Adipose tissue (tissue), 3 donors: ENCODE data around the gene TIGD1. TPM values are rescaled to one million over a fixed set of nuclear protein-coding genes. Genes with fewer than 3 reads are reported as not detected.
A peak's percentile ranks its signal among the peaks of the same experiment; 100 is the strongest.

Experiments
- H3K27ac ChIP-seq: one replicate; pipeline ENCODE4 v1.5.1; 2013; ENCODE audit warnings: low read depth, low read length
- WGBS, 3 donors: extraction: QIAGEN DNeasy Blood & Tissue Kit; methylation state at CpG; one replicate each; pipeline ENCODE4 v1.1.7; 2013; 5-methylcytosine and 5-hydroxymethylcytosine counted together
- polyA plus RNA-seq, 3 donors: library from polyadenylated mRNA; stranded (reverse); fragments of 200-250 nt; gene quantifications; one replicate each; pipeline ENCODE4 v1.2.3, GENCODE V29; 2013
- donor health status: healthy with polysubstance abuse.
- donor health status: Bipolar disorder and iron deficiency.
- donor health status: healthy.

The TIGD1 gene
- polyA plus RNA-seq, result 1 to 10 TPM; 1.2 to 1.4 (median 1.3) TPM

- peak within 1 kb of the TSS; percentile 94 for H3K27ac ChIP-seq
- 0 to 1% (median 1%) methylated on average over 64 to 81 of the region's 81 CpGs for WGBS, 3 donors
Observed at GRCh38 chr2:232550354-232551249, at the start of gene TIGD1, which contains the start of gene EIF4E2. TIGD1 (minus strand) TSS chr2:232550557; CDS start chr2:232549882, 675 bp downstream. EIF4E2 (plus strand) TSS chr2:232550689; CDS start chr2:232550725, 36 bp downstream.

GRCh38 chr2:232598293-232598692 lies 47.9 kb upstream of the TIGD1 start:
- H3K27ac ChIP-seq, result no peak overlapping the region
- WGBS, 3 donors, result 88 to 97% (median 91%) methylated on average over 4 of the region's 4 CpGs

DNA sequence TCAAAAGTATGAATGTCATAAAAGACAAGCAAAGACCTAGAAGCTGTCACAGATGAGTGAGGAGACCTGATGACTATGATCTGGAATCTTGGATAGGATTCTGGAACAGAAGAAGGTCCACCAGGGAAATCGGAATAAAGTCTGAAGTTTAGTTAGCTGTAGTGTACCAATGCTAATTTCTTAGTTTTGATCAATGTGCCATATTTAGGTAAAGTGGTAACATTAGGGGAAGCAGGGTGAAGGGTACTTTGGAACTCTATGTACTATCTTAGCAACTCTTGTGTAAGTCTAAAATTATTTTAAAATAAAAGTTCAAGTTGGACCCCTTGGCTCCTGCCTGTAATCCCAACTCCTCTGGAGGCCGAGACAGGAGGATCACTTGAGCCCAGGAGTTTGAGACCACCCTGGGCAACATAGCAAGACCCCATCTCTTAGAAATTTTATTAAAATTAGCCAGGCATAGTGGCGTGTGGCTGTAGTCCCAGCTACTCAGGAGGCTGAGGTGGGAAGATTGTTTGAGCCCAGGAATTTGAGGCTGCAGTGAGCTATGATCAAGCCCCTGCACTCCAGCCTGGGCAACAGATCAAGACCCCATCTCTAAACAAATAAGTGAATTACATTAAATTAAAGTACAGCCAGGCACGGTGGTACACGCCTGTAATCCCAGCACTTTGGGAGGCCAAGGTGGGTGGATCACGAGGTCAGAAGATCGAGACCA lies 47.2 kb upstream of the TIGD1 start:
- 81 to 95% (median 91%) methylated on average over 7 of the region's 7 CpGs for WGBS, 3 donors
- H3K27ac ChIP-seq, result no peak overlapping the region

DNA sequence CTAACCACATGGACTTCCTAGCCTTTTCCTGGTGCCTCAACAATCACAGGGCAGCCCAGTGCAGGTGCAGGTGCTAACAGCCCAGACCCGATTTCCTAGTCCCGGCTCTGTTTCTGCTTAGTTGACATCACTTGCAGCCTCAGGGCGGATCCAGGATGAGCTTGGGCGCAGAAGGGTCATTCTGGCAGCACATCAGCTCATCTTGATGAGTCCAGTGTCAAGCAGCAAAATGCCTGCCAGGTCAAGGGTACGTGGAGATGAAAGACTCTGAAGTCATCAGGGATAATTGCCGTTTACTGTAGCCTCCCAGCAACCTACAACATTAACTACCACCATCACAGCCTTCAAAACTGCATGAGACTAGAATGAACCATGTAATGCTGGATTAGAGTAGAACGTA lies 43.6 kb upstream of the TIGD1 start:
- no peak overlapping the region for H3K27ac ChIP-seq
- 76 to 88% (median 87%) methylated on average over 7 of the region's 7 CpGs for WGBS, 3 donors

DNA sequence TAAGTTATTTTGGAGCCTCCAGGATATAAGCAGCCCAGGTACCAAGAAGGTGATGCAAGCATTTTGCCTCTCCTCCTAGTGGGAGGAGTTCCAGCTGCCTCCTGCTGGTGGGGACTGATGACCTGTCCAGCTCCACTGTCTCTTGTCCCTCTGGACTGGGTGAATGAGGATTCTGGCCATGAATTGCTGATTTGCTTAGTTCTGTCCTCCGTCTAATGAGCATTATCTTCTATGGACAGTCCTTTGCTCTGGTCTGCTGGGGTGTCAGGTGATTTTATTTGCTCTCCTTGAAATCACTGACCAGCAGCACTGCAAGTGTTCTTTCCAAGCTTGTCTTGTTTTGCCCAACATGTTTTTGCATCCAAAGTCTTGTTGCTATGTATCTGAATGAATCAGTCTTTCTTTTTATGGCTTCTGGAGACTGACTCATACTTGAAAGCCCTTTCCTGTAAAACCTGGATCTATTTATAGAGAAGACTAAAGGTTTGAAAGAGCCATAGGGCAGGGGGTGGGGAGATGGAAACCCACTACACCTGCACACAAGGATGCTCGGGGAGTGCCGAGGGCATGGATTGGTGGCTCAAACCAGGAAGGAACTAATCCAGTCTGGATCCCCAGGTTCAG lies 42.5 kb upstream of the TIGD1 start:
- 84 to 87% (median 85%) methylated on average over 3 of the region's 3 CpGs for WGBS, 3 donors
- H3K27ac ChIP-seq, result no peak overlapping the region

DNA sequence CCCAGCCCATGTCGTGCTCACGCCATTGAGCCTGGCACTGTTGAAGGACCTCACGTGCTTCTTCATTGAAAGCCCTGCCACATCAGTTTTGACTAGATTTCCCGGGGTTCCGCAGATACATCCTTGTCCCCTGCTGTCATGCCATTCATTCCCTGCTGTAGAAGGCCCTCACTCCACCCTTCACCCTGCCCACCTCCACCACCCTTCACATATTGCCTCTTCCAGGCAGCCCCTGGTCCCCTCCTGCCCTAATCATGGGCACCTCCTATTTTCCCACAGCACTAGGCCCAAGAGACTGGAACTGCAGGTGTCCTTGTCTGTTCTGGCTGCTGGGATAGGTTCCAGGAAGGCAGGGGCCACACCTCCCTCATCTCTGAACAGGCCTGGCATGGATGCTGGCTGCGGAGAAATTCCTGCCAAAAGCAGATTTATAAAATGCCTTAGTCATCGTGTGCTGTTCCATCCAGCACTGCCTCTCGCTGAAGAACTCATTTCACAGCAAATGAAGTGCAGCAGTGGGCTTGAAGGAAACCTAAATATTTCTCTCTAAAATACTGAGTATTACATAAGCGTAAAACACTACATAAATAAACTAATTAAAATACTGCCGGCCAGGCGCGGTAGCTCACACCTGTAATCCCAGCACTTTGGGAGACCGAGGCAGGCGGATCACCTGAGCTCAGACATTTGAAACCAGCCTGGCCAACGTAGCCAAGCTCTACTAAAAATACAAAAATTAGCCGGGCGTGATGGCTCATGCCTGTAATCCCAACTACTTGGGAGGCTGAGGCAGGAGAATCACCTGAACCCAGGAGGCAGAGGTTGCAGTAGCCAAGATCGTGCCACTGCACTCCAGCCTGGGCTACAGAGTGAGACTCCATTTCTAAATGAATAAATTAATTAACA lies 38.6 kb upstream of the TIGD1 start:
- WGBS, 3 donors, result 76 to 82% (median 79%) methylated on average over 18 of the region's 18 CpGs
- no peak overlapping the region for H3K27ac ChIP-seq

DNA sequence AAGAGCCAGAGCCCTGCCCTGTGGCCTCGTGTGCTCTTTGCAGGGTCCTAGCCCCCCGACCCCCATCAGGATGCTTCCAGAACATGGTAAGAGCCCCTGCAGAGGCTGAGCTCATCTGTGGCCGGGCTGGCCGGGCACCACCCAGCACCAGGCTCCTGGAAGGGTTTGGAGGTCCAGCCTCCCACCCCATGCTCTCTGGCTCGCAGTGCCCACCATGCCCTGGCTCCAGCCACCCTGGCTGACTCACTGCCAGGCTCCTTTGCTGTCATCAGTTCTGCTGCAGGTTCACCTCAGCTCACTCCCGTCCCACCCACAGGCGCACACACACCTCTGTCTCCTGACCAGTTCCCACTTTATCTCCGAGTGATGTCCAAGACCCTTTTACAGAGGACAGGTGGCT lies 37.7 kb upstream of the TIGD1 start:
- no peak overlapping the region for H3K27ac ChIP-seq

DNA sequence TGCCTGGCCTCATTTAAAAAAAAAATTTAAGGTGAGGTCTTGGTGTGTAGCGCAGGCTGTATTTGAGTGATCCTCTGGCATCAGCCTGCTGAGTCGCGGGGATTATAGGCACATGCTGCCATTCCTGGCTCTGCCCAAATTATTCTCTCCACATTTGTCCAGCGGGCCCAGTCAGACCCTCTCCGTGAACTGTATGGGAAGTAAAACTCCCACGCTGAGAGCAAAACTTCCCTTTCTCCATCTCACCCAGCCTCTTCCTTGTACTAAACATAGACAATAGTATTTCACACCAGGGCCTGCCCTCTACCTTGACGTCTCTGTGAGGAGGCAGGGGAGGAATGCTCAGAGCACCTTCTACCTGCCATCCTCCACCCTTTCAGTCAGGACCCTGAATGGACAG lies 37.2 kb upstream of the TIGD1 start:
- no peak overlapping the region for H3K27ac ChIP-seq

More for the DNA sequence above, 37.7 kb upstream of the TIGD1 start:
- WGBS, 3 donors, result 89 to 94% (median 91%) methylated on average over 8 of the region's 8 CpGs

GRCh38 chr2:232586943-232587505 lies 36.7 kb upstream of the TIGD1 start:
- WGBS, 3 donors, result 67 to 85% (median 77%) methylated on average over 4 to 5 of the region's 5 CpGs
- H3K27ac ChIP-seq, result no peak overlapping the region

More for the DNA sequence above, 37.2 kb upstream of the TIGD1 start:
- 67 to 88% (median 69%) methylated on average over 7 of the region's 7 CpGs for WGBS, 3 donors

GRCh38 chr2:232584238-232584637 lies 33.9 kb upstream of the TIGD1 start:
- WGBS, 3 donors, result 83 to 97% (median 92%) methylated on average over 6 of the region's 6 CpGs
- no peak overlapping the region for H3K27ac ChIP-seq

DNA sequence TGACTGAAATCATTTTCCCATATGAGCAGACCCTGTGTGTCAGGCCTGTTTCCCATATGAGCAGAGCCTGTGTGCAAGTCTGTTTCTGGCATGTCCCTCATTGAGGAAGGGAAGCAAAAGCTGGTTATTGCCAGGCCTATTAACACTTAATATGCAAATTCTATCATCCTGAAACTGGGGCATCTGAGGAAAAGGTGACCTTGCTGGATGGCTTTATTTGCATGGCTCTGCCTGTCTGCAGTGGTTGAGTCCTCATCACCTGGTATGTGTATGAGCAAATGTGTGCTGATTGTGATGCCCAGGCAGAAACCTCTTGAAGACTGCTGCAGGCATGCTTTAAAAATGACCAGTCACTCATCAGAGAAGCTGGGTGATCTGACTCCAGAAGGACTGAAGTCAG lies 31.4 kb upstream of the TIGD1 start:
- H3K27ac ChIP-seq, result no peak overlapping the region

- 51 to 84% (median 82%) methylated on average over 6 of the region's 6 CpGs for WGBS, 3 donors
Observed at GRCh38 chr2:232580648-232580981, 30.3 kb upstream of the TIGD1 start.

DNA sequence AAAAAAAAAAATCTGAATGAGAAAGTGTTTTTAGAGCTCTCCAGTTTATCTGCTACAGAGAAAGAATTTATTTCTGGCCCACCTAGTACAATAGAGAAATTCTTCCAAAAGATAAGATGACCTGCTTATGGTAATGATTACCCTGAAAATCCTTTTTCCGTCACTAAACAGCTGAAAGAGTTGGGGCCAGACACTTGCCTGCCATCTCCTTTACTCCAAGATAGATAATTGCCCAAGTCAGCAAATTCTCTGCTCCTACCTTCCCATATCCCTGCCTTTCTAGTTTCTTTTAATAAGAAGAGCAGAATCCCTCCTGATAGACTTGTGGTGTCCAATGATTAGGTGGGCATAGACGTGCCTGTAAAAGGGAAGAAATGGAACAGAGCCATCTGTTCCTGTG lies 28.3 kb upstream of the TIGD1 start:
- no peak overlapping the region for H3K27ac ChIP-seq
- 81 to 91% (median 86%) methylated on average over 2 of the region's 2 CpGs for WGBS, 3 donors

More at GRCh38 chr2:232580648-232580981, 30.3 kb upstream of the TIGD1 start:
- H3K27ac ChIP-seq, result no peak overlapping the region

DNA sequence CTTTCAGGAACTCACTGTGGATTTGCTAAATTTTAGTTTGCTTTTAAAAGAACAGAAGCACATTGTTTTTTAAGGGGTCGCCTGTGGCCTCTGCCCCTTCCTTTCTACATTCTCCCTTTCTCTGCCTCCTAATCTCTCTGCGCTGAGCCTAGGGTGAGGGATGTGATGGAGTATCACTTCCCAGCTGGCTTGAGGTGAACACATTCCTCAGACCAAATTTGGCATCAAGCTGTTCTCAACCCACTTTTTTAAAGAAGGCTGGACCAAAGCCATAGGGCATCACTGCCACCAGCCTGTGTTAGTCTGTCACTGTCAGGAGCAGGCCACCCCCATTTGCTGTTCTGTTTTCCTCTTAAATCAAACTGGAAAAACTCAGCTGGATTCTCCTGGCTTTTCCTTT lies 27.5 kb upstream of the TIGD1 start:
- 91 to 92% (median 92%) methylated on average over 2 of the region's 2 CpGs for WGBS, 3 donors

GRCh38 chr2:232576995-232577394 lies 26.6 kb upstream of the TIGD1 start:
- WGBS, 3 donors, result 60 to 88% (median 86%) methylated on average over 2 of the region's 2 CpGs
- no peak overlapping the region for H3K27ac ChIP-seq

More for the DNA sequence above, 27.5 kb upstream of the TIGD1 start:
- H3K27ac ChIP-seq, result no peak overlapping the region

- no peak overlapping the region for H3K27ac ChIP-seq
- 94 to 98% (median 97%) methylated on average over 1 of the region's 1 CpG for WGBS, 3 donors
Observed at GRCh38 chr2:232575404-232575746, 25.0 kb upstream of the TIGD1 start.

- 90 to 96% (median 92%) methylated on average over 5 of the region's 5 CpGs for WGBS, 3 donors
- no peak overlapping the region for H3K27ac ChIP-seq
Observed at GRCh38 chr2:232574674-232575403, 24.5 kb upstream of the TIGD1 start.
